Neural crest cell (in vitro differentiated cells): ENCODE results near the gene TMPRSS13. TPM values are rescaled to one million over a fixed set of nuclear protein-coding genes. Genes with fewer than 3 reads are reported as not detected.
"Not testable (repeated sequence)": the region's sequence is repeated elsewhere in the genome, so short reads cannot be mapped to it uniquely, and the experiment has no call there.

ENCODE experiments used
- DNase-seq: peaks from one replicate; pipeline ENCODE4 v3.0.0; 2021; ENCODE audit warnings: low read depth, mixed read lengths, low spot score
- H3K27ac Mint-ChIP-seq: one replicate; pipeline ENCODE4 v1.8.0; 2021; ENCODE audit warnings: mild to moderate bottlenecking, mixed read lengths; ENCODE audit not compliant: unreplicated experiment
- H3K27me3 Mint-ChIP-seq: 2 replicates; pipeline ENCODE4 v1.8.0; 2021; ENCODE audit warnings: low read depth, mild to moderate bottlenecking, mixed read lengths
- H3K36me3 Mint-ChIP-seq: 2 replicates; pipeline ENCODE4 v1.8.0; 2021; ENCODE audit warnings: low read depth, mild to moderate bottlenecking, mixed read lengths
- H3K4me1 Mint-ChIP-seq: 2 replicates; pipeline ENCODE4 v1.8.0; 2021; ENCODE audit warnings: mixed read lengths
- H3K4me3 Mint-ChIP-seq: one replicate; pipeline ENCODE4 v1.8.0; 2021; ENCODE audit warnings: mild to moderate bottlenecking, mixed read lengths
- H3K9me3 Mint-ChIP-seq: 2 replicates; pipeline ENCODE4 v1.8.0; 2021; ENCODE audit warnings: mixed read lengths
- total RNA-seq: library from RNA; stranded (reverse); gene quantifications from 2 replicates; pipeline ENCODE4 v1.2.1, GENCODE V29; 2021
- TF ChIP-seq, protein P1 (sequence below): fragments of 200-600 bp; sonication (generic); conservative IDR thresholded peaks from 2 replicates; pipeline ENCODE4 v1.5.0; 2021; ENCODE audit warnings: antibody characterized with exemption, mild to moderate bottlenecking

Gene TMPRSS13
- total RNA-seq, 1 donor from 2014 or later: not detected

DNA sequence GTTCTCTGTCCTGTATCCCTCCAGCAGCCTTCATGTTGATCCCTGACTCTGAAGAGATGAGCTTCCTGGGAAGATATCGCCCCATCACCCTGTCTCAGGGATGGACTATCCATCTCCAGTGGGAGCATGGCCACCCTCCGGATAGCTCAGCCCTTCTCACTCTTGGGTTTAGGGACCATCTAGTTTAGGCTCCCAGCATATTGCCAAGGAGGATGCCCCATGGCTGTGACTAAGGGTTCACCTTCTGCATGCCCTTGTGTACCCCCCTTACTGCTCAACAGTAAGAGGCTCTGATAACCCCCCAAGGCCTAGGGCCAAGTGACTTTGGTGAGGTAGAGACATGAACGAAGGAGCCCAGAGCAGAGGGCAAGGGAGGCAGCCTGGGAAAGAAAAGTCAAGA is 1.3 kb downstream of the TMPRSS13 start:
- Mint-ChIP-seq H3K27ac (no peak overlapping the region), H3K9me3 (no peaks in the 10 kb centered on the region), H3K27me3 (no peaks in the 10 kb centered on the region), H3K4me3 (no peak overlapping the region), H3K36me3 (no peaks in the 10 kb centered on the region), H3K4me1 (peaks cover 14% of the 10 kb centered on the region)
- no peak for DNase-seq
- TF ChIP-seq, protein P1, sequence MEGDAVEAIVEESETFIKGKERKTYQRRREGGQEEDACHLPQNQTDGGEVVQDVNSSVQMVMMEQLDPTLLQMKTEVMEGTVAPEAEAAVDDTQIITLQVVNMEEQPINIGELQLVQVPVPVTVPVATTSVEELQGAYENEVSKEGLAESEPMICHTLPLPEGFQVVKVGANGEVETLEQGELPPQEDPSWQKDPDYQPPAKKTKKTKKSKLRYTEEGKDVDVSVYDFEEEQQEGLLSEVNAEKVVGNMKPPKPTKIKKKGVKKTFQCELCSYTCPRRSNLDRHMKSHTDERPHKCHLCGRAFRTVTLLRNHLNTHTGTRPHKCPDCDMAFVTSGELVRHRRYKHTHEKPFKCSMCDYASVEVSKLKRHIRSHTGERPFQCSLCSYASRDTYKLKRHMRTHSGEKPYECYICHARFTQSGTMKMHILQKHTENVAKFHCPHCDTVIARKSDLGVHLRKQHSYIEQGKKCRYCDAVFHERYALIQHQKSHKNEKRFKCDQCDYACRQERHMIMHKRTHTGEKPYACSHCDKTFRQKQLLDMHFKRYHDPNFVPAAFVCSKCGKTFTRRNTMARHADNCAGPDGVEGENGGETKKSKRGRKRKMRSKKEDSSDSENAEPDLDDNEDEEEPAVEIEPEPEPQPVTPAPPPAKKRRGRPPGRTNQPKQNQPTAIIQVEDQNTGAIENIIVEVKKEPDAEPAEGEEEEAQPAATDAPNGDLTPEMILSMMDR: no peak

DNA sequence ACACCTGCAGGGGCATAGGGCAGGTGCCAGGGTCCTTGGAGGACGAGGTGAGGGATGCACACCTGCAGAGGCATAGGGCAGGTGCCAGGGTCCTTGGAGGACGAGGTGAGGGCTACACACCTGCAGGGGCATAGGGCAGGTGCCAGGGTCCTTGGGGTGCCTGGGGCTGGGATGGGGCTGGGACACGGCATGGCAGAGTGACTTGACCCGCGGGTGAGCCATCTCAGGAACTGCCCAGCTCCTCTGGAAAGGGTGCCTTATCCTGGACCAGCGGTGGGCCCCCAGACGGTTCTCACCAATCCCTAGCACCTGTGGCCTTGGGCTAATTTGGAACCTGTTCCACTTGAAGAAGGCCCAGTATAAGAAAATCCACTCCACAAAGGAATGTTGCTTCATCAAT is 3.0 kb downstream of the TMPRSS13 start:
- not testable (repeated sequence) for H3K9me3 Mint-ChIP-seq, H3K27me3 Mint-ChIP-seq, H3K4me3 Mint-ChIP-seq, H3K27ac Mint-ChIP-seq, DNase-seq, H3K36me3 Mint-ChIP-seq
- peaks cover 14% of the 10 kb centered on the region for H3K4me1 Mint-ChIP-seq

DNA sequence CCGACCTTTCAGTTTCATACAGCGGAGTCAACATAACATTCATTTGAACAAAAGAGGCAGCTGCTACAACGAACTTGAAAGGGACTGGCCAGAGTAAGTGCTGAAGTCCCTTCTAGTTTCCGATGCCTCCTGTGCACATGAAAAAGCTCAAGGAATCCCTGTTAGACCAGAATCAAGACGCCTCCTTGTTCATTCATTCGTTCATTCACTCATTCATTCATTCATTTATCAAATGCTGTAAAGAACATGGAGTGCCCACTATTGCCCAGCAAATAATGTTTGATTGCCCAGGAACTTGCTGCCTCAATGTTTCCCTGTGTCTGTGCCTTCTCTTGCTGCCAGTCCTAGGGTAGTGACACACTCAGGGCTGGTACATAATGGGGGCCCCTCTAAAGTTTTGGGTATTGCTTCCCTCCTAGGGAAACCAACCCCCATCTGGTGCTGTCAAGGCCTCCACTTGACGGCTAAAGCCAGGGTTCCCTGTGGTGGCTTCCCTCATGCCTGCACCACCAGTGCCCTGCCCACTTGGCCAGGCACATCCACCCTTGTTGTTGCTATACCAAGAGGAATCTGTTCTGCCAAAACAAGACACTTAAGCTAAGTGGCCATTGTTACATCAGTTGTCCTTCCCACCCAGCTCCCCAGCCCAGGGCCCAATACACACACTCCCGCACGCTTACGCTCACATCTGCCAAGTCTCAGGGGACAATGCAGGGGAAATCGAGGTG is 3.8 kb downstream of the TMPRSS13 start:
- Mint-ChIP-seq H3K36me3 (no peaks in the 10 kb centered on the region), H3K9me3 (no peaks in the 10 kb centered on the region), H3K4me3 (no peak overlapping the region), H3K4me1 (peaks cover 12% of the 10 kb centered on the region), H3K27ac (no peak overlapping the region), H3K27me3 (no peaks in the 10 kb centered on the region)
- no peak for DNase-seq
- TF ChIP-seq, protein P1: no peak

DNA sequence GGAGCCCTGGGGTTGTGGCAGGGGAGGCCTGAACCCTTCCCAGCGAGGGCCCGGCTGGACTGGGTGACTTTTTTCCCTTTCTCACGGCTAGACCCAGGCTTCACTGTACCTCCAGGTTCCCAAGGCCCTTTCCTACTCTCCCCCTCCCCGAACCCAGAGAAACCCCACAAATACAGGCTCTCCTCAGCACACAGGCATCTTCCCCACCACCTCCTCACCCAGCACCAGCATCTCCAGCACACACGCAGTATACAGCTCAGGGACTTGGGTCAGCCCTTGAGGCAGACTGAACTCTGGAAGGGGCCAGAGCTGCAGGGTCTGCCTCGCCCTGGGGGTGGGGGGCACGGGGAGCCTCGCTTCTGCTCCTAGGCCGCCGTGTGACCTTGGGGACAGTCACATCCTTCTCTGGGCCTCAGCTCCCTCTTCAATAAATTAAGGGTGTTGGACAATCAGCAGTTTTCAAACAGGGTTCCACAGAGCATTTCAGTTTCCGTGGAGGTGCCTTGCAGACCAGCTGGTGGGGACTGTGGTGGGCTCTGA is 4.5 kb downstream of the TMPRSS13 start:
- no peaks in the 10 kb centered on the region for H3K9me3 Mint-ChIP-seq
- TF ChIP-seq, protein P1: no peak
- no peaks in the 10 kb centered on the region for H3K36me3 Mint-ChIP-seq
- no peak overlapping the region for H3K27ac Mint-ChIP-seq
- peaks cover 5% of the 10 kb centered on the region for H3K4me1 Mint-ChIP-seq
- H3K4me3 Mint-ChIP-seq: no peak overlapping the region
- no peaks in the 10 kb centered on the region for H3K27me3 Mint-ChIP-seq
- DNase-seq: no peak

DNA sequence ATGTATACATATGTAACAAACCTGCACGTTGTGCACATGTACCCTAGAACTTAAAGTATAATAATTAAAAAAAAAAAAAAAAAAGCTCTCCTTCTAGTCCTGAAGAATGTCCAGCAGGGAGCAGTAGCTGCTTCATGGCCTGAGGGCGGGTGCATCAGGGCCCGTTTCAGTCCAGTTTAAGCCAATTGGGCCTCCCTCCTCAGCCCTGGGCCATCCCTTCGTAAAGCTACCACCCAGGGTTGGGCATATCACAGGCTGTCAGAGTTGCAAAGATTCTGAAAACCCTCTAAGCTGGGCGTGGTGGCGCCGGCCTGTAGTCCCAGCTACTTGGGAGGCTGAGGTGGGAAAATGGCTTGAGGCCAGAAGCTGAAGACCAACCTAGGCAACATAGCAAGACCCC is 5.4 kb downstream of the TMPRSS13 start:
- Mint-ChIP-seq H3K36me3 (no peaks in the 10 kb centered on the region), H3K27ac (no peak overlapping the region), H3K4me3 (no peak overlapping the region), H3K27me3 (no peaks in the 10 kb centered on the region), H3K4me1 (peaks cover 5% of the 10 kb centered on the region), H3K9me3 (no peaks in the 10 kb centered on the region)
- TF ChIP-seq, protein P1: no peak
- no peak for DNase-seq

DNA sequence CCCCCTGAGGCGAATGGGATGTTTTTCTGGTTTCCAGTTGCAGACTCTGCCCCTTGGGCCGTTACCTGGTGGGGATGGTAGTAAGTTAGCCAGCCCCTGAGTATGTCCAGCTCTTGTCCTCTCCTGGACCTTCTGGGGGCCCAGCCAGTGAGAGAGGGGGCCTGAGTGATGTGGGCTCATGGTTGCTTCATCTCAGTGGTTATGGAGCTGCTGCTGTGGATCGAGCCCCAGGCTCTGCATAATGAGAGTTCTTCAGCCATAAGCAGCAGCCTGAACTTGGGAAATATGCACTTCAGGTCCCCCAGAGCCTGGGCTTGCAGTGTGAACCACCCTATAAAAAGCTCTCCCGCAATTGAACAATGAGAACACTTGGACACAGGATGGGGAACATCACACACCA is 5.9 kb downstream of the TMPRSS13 start:
- no peak for DNase-seq
- TF ChIP-seq, protein P1: no peak
- Mint-ChIP-seq H3K4me1 (peaks cover 5% of the 10 kb centered on the region), H3K27ac (no peak overlapping the region), H3K36me3 (no peaks in the 10 kb centered on the region), H3K27me3 (no peaks in the 10 kb centered on the region), H3K4me3 (no peak overlapping the region), H3K9me3 (no peaks in the 10 kb centered on the region)
